Measurements from ENCODE around the gene CTNND1.

DNA sequence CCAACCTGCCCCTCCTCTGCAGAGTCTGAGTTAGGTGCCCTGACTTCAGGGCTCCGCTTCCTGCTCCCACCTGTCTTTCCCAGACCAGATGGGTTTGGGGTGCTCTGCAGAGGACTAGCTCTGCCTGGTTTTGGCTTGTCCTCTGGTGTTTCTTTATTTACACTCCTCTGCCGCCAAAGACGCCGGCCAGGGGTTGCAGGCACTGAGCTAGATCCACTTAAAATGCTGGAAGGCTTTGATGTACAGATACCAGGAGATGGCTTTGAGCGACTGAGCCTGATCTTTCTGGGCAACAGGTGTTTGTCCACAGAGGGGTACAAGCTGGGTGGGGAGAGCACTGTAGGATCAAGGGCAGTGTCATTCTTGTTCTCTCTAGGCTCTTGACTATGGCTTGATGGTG is 16.4 kb upstream of the CTNND1 start:
- TF ChIP-seq, protein P1, sequence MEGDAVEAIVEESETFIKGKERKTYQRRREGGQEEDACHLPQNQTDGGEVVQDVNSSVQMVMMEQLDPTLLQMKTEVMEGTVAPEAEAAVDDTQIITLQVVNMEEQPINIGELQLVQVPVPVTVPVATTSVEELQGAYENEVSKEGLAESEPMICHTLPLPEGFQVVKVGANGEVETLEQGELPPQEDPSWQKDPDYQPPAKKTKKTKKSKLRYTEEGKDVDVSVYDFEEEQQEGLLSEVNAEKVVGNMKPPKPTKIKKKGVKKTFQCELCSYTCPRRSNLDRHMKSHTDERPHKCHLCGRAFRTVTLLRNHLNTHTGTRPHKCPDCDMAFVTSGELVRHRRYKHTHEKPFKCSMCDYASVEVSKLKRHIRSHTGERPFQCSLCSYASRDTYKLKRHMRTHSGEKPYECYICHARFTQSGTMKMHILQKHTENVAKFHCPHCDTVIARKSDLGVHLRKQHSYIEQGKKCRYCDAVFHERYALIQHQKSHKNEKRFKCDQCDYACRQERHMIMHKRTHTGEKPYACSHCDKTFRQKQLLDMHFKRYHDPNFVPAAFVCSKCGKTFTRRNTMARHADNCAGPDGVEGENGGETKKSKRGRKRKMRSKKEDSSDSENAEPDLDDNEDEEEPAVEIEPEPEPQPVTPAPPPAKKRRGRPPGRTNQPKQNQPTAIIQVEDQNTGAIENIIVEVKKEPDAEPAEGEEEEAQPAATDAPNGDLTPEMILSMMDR (IDR thresholded peaks at IDR 0.05; ENCODE audit: poor library complexity, severe bottlenecking), result no peak
- TF ChIP-seq EP300 (conservative IDR thresholded peaks at IDR 0.05; ENCODE audit: poor library complexity, severe bottlenecking), result no peak

All from neural cell (in vitro differentiated cells).